ENCODE measurements around the gene MEGF11. TPM values are rescaled to one million over a fixed set of nuclear protein-coding genes. Genes with fewer than 3 reads are reported as not detected.
"Not testable (repeated sequence)": the region's sequence is repeated elsewhere in the genome, so short reads cannot be mapped to it uniquely, and the experiment has no call there.

The MEGF11 gene
- total RNA-seq, 2 donors from 2014 or later: not detected

DNA sequence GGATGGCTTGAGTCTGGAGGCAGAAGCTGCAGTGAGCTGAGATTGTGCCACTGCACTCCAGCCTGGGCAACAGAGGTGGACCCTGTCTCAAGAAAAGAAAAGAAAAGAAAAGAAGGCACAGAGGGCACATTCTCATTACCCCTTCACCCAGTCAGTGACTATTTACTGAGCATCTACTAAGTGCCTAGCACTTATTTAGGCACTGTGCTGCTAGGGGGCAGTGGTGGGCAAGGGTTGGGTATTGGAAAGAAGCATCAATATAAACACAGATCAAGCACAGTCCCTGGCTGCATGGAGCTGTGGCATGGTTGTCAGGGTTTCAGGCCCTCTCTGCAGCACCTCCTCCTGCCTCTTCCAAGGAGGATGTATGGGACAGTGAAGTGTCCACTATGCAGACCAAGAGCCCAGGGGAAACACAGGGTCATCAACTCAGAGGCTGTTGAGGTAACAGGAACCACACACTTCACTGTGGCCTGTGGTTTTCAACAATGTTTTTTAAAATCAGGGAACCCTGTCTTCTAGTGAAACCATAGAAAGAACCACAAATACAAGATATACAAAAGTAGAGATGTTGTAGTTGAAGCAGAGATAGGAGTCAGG lies 245.8 kb downstream of the MEGF11 start:
- Histone ChIP-seq H3K4me1 (no peaks in the 10 kb centered on the region), H3K27me3 (no peaks in the 10 kb centered on the region), H3K9me3 (no peaks in the 10 kb centered on the region), H3K36me3 (no peaks in the 10 kb centered on the region), H3K27ac (no peak overlapping the region), H3K4me3 (no peak overlapping the region)
- TF ChIP-seq, protein P1, sequence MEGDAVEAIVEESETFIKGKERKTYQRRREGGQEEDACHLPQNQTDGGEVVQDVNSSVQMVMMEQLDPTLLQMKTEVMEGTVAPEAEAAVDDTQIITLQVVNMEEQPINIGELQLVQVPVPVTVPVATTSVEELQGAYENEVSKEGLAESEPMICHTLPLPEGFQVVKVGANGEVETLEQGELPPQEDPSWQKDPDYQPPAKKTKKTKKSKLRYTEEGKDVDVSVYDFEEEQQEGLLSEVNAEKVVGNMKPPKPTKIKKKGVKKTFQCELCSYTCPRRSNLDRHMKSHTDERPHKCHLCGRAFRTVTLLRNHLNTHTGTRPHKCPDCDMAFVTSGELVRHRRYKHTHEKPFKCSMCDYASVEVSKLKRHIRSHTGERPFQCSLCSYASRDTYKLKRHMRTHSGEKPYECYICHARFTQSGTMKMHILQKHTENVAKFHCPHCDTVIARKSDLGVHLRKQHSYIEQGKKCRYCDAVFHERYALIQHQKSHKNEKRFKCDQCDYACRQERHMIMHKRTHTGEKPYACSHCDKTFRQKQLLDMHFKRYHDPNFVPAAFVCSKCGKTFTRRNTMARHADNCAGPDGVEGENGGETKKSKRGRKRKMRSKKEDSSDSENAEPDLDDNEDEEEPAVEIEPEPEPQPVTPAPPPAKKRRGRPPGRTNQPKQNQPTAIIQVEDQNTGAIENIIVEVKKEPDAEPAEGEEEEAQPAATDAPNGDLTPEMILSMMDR (IDR thresholded peaks at IDR 0.05): no peak
- DNase-seq (ENCODE audit: low spot score): no peak

DNA sequence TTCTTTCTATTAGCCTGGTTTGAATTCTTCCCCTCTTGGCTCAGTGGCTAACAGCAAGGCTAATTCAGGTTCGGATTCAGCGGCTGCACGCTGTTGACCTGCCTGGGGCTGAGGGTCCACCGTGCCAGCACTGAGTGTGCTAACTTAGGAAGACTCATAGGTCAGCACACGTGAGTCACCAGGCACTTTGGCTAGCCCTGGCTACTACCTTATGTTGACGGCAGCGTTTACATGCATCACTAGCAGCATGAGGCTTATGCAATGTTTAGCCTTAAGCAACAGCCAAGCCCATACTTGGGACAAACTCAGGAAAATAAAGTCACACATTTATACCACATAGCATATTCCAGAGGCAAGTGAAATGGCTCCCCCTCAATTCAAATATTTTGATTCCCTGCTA lies 246.6 kb downstream of the MEGF11 start:
- Histone ChIP-seq H3K27ac (no peak overlapping the region), H3K4me1 (no peaks in the 10 kb centered on the region), H3K9me3 (no peaks in the 10 kb centered on the region), H3K36me3 (no peaks in the 10 kb centered on the region), H3K27me3 (no peaks in the 10 kb centered on the region), H3K4me3 (no peak overlapping the region)
- no peak for DNase-seq (ENCODE audit: low spot score)
- TF ChIP-seq, protein P1 (IDR thresholded peaks at IDR 0.05): no peak

DNA sequence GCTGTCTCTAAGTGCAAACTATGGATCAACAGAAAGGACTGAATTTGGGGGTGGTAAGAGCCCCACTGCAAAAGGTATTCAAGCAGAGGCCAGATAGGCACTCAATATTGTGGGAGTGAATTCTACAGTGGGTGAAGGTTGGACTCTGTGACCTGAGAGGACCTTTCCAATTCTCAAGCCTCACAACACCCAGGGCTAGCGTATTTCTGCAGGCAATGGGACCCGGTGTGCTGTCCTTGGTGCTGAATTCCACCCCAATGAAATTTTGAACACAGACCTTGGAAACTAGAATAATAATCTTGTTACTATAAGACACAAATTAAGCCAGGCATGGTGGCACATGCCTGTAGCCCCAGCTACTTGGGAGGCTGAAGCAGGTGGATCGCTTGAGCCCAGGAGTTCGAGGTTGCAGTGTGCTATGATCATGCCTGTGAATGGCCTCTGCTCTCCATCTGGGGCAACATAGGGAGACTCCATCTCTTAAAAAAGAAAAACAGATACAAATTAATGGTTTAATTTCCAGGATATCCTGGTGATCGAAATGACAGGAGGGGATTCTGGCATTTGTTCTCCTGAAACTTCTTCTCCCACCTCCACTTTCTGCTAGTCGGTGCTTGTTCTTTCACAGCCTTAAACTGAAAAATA lies 248.8 kb downstream of the MEGF11 start:
- DNase-seq (ENCODE audit: low spot score): no peak
- no peak overlapping the region for H3K27ac ChIP-seq
- H3K4me1 ChIP-seq: no peaks in the 10 kb centered on the region
- H3K36me3 ChIP-seq: no peaks in the 10 kb centered on the region
- H3K27me3 ChIP-seq: no peaks in the 10 kb centered on the region
- no peak overlapping the region for H3K4me3 ChIP-seq
- TF ChIP-seq, protein P1 (IDR thresholded peaks at IDR 0.05): no peak
- no peaks in the 10 kb centered on the region for H3K9me3 ChIP-seq

DNA sequence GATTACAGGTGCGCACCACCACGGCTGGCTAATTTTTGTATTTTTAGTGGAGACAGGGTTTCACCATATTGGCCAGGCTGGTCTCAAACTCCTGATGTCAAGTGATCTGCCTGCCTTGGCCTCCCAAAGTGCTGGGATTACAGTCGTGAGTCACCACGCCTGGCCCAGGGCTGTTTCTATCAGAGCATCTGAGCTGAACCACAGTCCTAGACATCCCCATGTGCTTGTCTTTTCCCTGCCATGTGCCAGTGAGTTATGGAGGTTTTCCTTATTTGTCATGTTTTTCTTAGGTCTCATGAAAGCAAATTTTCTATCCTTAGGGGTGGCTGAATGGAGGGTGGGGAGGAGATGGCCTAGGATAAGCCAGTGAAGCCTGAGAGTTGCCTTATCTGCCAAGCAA lies 250.4 kb downstream of the MEGF11 start:
- not testable (repeated sequence) for H3K9me3 ChIP-seq; H3K36me3 ChIP-seq; DNase-seq (ENCODE audit: low spot score); H3K27me3 ChIP-seq; H3K27ac ChIP-seq; H3K4me3 ChIP-seq; H3K4me1 ChIP-seq

DNA sequence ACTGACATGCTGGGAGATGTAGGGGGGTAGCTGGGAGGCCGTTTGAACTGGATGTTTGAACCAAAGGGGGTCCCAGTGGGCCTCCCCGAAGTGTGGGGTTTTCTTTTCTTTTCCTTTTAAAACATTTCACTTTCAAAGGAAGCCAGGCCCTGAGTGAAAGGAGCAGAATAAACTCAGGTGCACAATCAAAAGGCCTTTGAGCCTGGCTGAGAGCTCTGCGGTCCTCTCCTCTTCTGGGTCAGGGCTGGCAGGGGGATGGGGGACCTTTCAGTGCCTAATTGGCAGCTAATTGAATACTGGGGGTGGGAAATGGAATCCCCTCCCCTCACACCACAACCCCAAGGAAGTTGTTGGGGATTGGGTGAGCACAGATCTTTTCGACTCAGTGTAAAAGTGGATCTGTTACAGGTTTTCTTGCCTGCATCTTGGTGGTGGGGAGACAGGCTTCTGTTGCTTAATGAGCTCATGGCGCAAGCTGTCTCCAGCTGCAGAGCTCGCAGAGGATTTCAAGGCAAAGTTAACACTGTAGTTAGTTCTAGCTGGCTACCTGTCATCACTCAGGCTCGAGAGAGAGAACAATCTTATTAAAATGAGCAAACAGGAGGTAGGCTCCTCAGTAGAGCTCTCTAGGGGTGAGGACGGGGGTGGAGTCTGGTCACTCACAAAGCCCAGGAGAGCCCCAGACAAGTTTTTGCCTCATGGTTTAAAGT lies 251.7 kb downstream of the MEGF11 start:
- H3K27me3 ChIP-seq: no peaks in the 10 kb centered on the region
- H3K9me3 ChIP-seq: no peaks in the 10 kb centered on the region
- no peak overlapping the region for H3K4me3 ChIP-seq
- no peak for DNase-seq (ENCODE audit: low spot score)
- H3K4me1 ChIP-seq: no peaks in the 10 kb centered on the region
- TF ChIP-seq, protein P1 (IDR thresholded peaks at IDR 0.05): no peak
- no peak overlapping the region for H3K27ac ChIP-seq
- H3K36me3 ChIP-seq: no peaks in the 10 kb centered on the region

DNA sequence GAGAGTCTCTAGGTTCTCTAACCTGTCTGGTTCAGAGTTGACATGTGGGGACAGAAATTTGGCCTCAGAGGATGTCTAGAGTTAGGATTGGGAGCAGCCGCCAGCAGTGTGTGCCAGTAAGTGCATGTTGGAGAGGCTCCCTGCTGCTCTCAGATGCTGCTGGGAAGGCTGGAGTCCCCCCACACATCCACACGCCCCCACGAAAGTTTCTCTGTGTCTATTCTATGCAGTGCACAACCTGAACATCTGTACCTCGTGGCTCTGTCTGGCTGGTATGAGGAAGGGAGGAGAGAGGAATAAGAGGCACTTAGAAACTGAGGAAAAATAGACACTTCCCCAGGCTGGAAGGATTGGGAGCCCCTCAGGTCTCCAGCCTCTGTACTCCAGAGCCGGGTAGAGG lies 252.5 kb downstream of the MEGF11 start:
- TF ChIP-seq, protein P1 (IDR thresholded peaks at IDR 0.05): no peak
- Histone ChIP-seq H3K36me3 (no peaks in the 10 kb centered on the region), H3K27ac (no peak overlapping the region), H3K4me3 (no peak overlapping the region), H3K9me3 (no peaks in the 10 kb centered on the region), H3K4me1 (no peaks in the 10 kb centered on the region), H3K27me3 (no peaks in the 10 kb centered on the region)
- no peak for DNase-seq (ENCODE audit: low spot score)

Measured in right atrium auricular region (tissue), 2 donors.